Stimulated activated CD8-positive, alpha-beta memory T cell treated with anti-CD3 and anti-CD28 coated beads, Interleukin-7, amount 100 ng/mL, for 24 hours (primary cell): ENCODE results near the gene LIPC.

Experiments
- DNase-seq: peaks from one replicate; pipeline ENCODE4 v3.0.0-alpha.2; 2020; ENCODE audit warnings: low read depth

LIPC gene

DNA sequence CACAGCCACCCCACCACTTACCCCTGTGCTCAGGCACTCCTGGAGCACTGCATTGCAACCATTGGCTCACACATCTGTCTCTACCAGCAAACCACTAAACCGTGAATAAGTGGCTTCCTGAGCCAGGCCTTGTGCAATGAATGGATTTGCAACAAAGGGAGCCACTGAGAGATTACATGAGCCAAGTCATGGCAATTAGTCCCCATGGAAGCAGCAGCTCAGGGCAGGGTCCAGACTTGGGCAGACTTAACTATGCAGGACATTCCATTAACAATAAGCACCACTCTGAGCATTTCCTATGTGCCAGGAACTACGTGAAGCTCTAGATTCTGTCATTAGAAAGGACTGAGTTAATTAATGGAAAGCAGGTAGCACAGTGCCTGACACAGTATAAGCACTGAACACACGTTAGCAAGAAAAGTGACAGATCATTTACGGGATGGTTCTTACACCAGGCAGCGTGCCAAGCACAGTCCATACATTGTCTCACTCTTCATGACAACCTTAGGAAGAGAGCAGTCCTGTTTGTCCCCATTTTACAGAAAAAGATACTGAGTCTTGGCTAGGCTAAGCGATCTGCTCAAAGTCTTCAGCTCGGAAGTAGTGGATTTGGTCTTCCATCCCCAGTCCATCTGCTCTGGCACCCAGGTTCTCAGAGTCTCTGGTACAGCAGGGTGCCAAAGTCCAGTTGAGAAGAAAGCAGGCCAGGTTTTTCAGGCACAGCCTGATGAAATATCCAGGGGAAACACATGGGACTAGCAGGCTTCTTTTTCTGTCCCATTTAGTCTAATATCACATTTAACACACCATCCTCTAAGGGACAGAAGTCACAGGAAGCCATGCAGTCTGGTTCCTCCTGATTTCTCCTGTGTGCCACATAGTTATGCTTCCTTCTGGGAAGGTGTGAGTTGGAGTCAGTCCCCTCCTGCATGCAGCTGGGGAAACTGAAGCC is 44.1 kb downstream of the LIPC start:
- DNase-seq = no peak

DNA sequence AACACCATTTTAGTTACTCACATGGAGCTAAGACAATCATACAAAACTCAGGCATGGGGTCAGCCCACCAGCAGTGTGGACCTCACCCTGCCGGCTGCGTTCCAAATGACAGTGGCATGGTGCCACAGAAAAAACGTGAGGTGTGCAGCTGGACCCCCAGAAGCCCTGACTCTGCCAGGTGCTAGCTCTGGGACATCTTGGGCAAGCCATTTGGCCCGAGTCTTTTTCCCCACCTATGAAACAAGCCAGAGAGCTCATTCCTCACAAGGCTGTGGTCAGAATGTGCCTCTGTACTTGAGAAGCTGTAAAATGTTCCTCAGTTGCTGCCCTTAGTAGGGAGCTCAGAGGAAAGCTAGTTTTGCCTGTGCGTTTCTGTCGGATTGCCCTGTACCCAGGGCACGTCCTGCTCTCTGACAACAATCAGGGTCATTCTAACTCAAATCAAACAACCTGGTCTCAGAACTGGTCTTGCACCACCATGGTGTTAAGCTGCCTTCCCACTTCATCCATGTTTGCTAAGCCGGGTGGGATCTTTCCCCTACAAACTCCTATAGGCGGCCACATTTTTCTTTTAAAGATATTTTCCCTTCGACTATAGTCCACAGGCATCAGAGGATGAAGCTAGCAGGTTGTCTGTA is 44.9 kb downstream of the LIPC start:
- DNase-seq = no peak

DNA sequence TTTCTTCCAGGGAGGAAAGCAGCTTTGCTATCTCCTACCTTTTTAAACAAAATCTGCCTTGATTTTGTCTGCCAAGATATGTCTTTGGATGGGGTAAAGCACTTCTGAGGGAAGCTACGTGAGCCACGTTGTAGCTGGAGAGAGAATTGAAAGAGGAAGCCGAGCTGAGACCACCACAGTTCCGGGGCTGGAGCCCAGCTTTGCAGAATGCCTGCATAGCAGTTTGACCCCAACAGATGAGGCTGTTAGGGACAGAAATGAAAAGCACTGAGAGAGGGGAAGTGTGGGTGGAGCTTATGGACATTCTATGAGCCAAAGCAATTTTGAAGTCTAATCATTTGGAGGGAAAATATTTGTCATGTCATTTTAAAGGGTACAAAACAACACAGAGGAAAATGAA is 45.4 kb downstream of the LIPC start:
- no peak for DNase-seq

DNA sequence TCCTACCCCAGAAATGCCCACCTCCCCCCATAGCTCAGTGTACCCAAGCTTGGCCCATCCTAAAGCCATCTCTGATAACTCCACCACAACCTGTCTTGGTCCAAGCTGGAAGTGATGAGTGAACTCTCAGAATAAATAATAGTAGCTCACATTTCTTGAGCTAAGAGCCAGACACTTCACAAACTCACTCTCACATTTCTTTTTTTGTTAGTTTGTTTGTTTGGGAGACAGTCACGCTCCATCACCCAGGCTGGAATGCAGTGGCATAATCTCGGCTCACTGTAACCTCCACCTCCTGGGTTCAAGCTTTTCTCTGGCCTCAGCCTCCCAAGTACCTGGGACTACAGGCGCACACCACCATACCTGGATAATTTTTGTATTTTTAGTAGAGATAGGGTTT is 46.2 kb downstream of the LIPC start:
- DNase-seq = no peak

DNA sequence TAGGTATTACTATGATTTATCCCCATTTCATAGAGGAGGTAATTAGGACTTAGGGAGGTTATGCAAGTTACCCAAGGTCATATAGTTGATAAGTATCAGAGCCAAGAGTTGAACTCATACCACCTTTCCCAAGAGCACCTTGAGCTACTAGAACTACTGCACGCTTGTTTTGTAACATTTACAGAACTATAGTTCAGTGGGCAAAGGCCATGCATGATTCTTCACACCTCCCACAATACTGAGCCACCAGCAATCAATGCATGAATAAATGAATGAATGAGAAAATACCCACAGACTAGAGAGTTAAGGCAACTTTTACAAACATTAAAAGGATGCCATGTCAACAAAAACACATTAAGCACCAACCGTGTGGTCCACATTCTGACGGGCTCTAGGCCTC is 46.8 kb downstream of the LIPC start:
- DNase-seq = no peak

DNA sequence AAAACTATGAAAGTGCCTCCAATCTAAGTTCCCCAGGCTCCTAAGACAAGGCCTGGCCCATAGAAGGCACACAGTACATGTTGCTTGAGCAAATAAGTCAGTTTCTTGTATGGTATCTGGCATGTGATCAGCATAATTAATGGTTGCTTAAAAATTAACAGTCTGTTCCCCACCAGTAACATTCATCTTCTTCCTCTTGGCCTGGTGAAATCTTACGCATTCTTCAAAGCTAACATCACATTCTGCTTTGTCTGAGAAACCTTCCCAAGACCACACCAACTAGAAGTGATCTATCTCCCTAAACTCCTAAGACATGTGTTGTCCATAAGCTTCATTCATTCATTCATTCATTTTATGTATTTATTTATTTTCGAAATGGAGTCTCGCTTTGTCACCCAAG is 48.1 kb downstream of the LIPC start:
- DNase-seq = no peak

DNA sequence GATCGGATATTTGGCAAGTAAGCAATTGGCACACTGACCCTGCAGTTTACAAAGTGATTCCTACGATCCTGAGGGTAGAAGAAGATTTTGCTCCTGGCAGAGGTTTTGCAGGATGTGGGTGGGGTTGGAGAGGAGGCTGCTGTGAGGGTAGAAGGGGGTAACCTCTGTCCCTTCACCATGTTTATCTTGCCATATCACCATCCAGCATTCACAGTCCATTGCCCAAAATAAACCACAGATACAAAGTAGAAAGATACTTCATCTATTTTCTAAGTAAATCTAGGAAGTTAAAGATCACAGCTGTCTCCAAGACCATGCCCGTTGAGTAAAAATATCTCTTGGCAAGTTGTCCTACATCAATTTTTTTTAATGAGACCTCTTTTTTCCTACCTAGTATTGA is 51.6 kb downstream of the LIPC start:
- no peak for DNase-seq

DNA sequence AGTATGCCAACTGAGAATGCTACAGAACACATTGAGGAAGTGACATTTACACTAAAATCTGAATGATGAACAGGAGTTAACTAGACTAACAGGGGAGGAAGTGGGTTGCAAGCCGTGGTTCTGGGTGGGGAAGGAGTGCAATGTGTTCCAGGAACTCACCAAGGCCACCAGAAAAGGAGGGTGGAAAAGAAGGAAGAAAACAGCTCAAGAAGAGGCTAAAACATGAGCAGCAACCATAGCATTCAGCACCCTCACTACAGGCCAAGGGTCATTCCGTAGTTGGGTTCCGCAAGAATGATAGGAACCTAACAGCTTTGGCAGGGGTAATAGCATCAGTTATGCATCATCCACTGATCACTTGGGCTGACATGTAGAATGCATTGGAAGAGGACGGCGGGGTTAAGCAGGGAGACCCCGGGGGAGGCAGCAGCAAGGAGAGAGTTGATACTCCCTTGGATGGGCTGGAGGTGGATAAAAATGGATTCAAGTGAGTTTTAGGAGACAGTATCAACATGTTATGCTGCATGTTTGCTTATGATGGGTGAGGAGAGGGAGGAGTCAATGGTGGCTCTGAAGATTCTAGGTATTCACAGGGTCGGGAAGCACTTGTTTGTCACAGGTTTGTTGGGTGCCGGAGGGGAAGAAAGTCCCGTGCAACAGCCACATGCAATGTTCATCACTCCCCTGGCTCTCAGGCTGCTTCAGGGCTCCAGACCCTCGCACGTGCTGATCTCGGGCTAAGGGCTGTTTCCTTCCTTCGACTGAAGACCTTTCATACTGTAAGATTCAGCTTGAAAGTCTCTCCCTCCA is 53.2 kb downstream of the LIPC start:
- no peak for DNase-seq

DNA sequence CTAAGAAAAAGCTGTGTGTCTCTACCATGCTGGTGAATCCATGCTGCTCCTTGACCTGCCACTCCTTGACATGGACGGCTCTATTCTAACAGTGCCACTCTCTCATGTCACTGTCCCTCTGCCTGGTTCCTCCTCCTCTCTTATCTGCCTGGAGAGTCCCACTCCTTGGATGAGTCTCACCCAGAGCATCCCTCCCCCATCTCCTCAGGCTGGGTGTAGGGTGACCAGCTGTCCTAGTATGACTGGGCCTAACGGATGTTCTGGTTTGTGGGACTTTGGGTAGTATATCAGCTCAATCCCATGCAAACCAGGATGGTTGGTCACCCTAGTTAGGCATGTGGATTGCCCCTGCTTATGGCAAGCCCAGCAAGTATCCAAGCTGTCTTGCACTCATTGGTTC is 54.3 kb downstream of the LIPC start:
- no peak for DNase-seq

DNA sequence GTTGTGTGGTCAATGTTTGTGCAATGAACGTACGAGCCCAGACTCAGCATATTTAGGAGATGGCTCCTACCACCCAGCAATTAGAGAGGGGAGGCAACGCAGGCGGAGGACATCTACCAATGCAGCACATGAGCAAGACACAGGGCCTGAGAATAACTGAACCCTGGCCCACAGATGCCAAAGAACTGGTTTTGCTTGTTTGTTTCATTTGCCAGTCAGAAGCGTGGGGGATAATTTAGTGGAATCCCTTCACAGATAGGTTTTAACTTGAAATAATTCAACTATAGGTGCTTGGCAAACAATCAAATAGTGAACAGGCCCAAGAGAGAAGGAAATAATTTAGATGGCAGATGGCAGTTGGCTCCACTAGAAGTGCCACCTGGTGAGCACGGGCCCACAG is 54.8 kb downstream of the LIPC start:
- no peak for DNase-seq

DNA sequence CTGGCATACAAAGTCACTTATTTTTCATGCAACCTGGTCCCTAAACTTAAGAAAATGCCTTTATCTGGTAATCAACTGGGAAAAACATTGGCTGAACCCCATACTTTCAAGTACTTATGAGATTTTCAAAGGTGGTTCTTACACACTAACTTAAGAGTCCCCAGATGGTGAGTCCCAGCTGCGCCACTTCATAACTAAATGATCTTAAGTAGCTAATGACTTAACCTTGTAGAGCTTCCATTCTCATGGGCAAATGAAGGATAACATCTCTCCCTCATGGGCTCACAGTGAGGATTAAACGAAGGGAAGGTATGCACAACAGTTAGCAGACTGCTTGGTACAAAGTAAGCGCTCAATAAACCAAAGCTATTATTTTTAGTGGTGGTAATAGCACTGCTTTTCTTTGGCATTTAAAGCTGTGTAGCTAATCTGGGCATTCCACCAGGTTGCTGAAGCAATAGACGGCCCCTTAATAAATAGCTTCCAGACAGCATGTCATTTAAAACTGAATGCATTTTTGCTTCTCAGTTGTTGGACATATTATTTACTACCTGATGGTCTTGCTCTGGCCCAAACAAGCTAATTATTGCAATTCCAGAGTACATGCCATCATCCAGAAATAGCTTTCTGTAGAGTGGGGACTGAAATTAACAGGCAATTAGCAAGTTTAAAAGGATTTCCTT is 55.4 kb downstream of the LIPC start:
- no peak for DNase-seq

DNA sequence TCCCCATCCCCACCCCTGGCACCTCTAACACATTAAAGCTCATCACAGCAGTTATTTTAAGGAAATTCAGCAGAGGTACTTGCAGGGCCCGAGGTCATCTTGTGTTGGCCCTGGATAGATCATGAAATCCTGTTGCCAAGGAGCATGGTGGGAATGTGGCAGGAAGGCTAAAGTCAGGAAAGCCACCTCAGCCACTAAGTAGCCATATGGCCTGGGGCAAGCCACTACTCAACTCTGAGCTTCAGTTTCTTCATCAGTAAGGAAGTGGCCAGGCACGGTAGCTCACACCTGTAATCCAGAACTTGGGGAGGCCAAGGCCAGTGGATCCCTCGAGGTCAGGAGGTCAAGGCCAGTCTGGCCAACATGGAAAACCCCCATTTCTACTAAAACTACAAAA is 55.9 kb downstream of the LIPC start:
- no peak for DNase-seq

DNA sequence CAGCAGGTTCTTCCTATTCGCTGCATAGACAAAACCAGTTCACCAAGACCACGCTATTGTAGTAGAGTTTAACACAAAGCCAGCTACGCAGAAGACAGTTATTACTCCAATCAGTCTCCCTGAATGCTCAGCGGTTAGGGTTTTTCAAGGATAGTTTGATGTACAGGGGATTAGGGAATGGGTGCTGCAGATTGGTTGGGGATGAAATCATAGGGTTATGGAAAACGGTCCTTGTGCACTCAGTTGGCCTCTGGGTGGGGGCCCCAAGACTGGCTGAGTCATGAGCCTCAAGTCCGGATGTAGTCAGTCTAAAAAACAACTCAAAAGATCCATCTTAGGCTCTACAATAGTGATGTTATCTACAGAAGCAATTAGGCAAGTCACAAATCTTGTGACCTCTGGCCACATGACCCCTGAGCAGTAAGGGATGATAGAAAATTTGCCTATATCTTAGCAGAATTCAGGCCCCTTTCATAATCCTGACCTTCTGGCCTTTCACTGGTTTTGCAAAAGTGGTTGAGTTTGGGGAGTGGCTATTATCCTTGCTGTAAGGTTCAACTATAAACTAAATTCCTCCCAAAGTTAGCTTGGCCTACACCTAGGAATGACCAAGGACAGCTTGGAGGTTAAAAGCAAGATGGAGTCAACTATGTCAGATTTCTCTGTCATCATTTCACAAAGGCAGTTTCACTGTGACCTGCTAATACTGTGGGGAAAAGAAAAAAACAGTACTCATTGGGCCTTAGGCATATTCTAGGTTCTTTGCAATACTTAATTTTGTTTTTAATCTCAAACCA is 57.7 kb downstream of the LIPC start:
- no peak for DNase-seq

DNA sequence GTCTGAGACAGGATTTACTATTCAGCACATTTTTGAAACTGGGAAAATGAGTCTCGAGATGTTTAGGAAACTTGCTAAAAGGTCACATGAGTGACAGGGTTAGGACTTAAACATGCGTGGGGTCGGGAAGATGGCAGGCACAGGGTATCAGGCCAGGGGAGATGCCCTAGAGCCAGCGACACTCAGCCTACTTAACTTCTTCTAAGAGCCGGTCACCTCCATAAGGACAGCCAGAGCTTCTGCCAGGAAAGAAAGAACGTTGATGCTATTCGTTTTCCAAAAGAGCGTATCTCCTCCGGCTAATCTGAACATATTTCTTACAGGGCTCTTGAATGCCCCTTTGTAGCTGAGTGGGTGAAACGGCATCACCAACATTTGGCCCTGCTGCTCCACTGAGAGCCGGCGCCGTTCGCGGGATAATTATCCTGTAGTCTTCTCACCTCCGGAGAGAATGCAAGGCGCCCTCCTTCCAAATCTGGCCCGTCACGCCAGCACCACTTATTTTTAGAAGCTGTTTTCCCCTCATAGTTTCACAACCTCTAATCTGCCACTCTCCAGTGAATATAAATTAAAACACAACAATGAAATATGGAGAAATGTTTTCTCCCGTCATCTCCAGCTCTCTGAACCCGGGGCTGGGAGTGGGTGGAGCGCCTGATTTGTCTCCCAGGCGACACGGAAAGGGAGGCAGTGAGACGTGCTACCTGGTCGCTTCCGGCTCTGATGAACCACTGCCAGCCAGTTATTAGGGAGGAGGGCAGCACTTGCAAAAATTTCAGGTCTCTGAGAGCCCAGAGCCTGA is 58.5 kb downstream of the LIPC start:
- DNase-seq = no peak

DNA sequence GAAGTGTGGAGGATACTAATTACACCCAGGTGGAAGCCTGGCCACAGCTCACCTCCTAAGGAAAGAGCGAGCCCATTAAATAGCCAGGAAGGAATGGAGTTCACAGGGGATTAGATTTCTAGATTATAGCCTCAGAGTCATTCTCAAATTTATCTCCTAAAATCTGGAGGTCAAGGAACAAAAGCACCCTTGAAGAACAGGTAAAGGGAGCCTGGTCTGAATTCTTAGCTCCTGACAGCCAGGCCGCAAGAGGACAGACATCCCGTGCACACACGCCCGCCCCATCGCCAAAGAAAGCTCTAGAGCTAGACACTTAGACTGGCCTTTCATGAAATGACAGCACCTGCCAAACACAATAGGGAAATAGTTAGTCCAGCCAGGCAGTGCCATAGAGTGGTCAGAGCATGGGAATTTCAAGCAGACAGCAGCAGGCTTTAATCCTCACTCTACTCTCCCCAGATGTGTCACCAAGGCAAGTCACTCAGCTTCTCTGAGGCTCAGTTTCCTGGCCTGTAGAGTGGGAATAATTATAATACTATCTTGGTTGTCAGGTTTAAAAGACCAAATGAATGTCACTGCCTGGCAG is 59.2 kb downstream of the LIPC start:
- no peak for DNase-seq

DNA sequence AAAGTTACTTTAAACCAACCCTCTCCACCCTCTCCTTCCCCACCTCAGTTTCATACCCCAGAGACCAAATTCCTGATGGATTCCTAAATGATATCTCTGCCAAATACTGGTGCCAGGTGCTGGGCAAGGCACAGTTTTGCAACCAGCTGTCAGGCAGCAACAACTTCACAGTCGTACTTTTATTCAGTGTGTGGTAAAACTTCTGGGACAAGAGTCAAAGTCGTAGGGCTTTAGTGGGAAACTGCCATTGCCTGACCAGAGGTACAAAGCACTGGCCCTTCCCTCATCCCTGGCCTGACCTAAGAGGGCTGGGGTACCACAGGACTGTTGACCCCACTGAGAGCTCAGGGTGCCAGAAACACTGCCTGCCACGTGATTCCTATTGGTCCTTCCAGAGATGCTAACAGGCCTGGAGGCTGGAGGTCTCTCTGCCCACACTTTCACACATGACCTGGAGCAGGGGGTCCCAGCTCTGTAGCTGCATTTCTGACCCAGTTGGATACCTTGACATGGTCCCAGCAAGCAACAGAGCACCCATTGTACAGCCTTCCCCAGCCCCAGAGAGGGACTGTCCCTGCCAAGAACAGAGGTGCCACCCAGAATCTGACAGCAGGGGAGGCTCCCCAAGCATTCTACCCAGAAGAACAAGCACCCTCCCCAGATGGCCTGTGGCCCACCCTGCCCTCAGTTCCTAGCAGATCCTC is 59.9 kb downstream of the LIPC start:
- no peak for DNase-seq

DNA sequence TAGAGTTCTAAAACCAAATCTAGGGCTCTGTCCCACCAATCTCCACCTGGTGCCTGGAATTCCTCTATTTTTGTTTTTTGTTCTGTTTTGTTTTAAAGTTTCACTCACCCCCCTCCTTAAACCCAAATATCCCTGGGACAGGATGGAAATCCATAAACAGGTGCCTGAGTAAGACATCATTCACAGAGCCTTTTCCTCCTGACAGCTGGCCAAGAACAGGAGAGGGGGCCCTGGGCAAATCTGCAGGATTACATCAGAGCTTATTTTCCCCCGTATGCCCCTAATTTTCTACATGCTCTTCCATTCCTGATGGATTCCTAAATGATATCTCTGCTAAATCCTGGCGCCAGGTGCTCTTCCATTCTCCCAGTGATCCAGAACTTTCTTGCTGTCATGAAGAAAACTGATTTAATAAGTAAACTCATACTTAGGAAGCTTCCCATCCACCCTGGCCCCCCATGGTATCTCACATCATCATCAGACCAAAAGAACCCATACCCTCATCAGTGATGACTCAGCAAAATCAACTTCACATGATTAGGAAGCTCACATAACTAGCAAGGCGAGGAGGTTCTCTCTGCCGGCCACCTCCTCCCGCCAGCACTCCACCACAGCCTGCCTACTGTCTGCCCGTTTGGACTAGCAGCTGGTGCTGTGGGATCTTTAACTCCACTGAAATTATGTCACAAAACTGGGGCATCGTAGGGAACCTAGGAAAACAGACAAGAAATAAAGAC is 61.0 kb downstream of the LIPC start:
- DNase-seq = no peak

DNA sequence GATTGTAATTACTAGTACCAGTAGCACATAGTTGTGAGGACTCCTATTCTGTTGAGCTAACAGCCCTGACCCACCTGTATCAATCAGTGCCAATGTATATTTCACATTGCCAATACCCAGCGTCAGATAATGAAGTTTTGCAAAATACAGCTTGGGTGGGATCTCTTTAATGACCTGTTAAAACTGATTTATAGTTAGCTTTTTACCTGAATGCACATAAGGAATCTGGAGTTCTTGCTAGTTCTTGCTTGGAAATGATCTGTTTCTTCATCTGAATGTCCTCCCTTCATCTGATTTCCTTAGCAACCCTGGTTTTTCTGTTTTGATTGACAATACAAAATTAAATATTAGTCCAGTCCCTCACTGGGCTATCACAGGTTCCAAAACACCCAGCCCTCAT is 62.8 kb downstream of the LIPC start:
- DNase-seq = no peak

DNA sequence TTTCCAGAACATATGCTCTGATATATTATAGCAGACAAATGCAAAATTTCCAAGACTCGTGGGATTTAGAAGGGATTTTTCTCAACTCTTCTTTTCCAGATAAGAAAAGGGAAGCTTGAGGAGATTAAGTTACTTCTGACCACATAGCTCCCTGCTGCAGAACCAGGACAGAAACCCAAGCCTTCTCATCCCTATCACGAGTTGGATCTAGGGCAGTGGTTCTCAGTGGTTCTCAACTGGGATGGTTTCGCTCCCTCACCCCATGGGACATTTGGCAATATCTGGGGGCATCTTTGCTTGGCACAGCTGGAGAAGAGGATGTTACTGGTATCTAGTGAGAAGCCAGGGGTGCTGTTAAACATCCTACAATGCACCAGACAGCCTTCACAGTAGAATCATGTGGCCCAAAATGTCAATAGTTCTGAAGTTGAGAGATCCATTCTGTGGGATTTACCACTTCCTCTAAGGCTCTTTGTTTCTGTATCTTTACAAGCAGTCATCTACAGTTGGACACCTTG is 64.2 kb downstream of the LIPC start:
- no peak for DNase-seq
